HG03469 (cell line): Measurements from ENCODE around the gene PCDHA4.
"Not testable (repeated sequence)": the region's sequence is repeated elsewhere in the genome, so short reads cannot be mapped to it uniquely, and the experiment has no call there.

Source experiments
- ATAC-seq: cut with Tn5 transposase; IDR thresholded peaks from one replicate; pipeline ENCODE4 v1.9.1; 2021; ENCODE audit warnings: mild to moderate bottlenecking, moderate library complexity, moderate number of reproducible peaks; ENCODE audit not compliant: unreplicated experiment

The PCDHA4 gene

GRCh38 chr5:140821375-140822280 is 14.8 kb downstream of the PCDHA4 start, which contains the start of gene PCDHA5:
TSS of gene PCDHA5 (plus strand) at chr5:140821613.
- ATAC-seq = no peak

GRCh38 chr5:140822281-140822629 is 15.4 kb downstream of the PCDHA4 start:
- no peak for ATAC-seq

GRCh38 chr5:140822969-140823368 is 16.1 kb downstream of the PCDHA4 start:
- not testable (repeated sequence) for ATAC-seq

- ATAC-seq = no peak
Observed at GRCh38 chr5:140823475-140823874, 16.6 kb downstream of the PCDHA4 start.

- no peak for ATAC-seq
Observed at GRCh38 chr5:140827704-140828361, 21.0 kb downstream of the PCDHA4 start, which contains the start of gene PCDHA6. TSS of gene PCDHA6 (plus strand) at chr5:140827960. CDS start at chr5:140828092, 132 bp downstream.

GRCh38 chr5:140828362-140828737 is 21.5 kb downstream of the PCDHA4 start:
- ATAC-seq = no peak

GRCh38 chr5:140829511-140830501 is 22.9 kb downstream of the PCDHA4 start:
- ATAC-seq = not testable (repeated sequence)

GRCh38 chr5:140833993-140834392 is 27.1 kb downstream of the PCDHA4 start, which contains the start of gene PCDHA7:
TSS of gene PCDHA7 (plus strand) at chr5:140834269. CDS start at chr5:140834384, 115 bp downstream.
- no peak for ATAC-seq

- ATAC-seq = not testable (repeated sequence)
Observed at GRCh38 chr5:140834439-140835008, 27.7 kb downstream of the PCDHA4 start.

- no peak for ATAC-seq
Observed at GRCh38 chr5:140835622-140836510, 29.0 kb downstream of the PCDHA4 start.

GRCh38 chr5:140840978-140841962 is 34.4 kb downstream of the PCDHA4 start, which contains the start of gene PCDHA8:
TSS of gene PCDHA8 (plus strand) at chr5:140841187. CDS start at chr5:140841322, 135 bp downstream.
- no peak for ATAC-seq

- ATAC-seq = no peak
Observed at GRCh38 chr5:140842798-140843733, 36.2 kb downstream of the PCDHA4 start.

- not testable (repeated sequence) for ATAC-seq
Observed at GRCh38 chr5:140848139-140849102, 41.6 kb downstream of the PCDHA4 start, which contains the start of gene PCDHA9. TSS of gene PCDHA9 (plus strand) at chr5:140848382. CDS start at chr5:140848496, 114 bp downstream.

- not testable (repeated sequence) for ATAC-seq
Observed at GRCh38 chr5:140849831-140850634, 43.2 kb downstream of the PCDHA4 start.
